CD14-positive monocyte (primary cell): ENCODE measurements around the gene ATL1. TPM values are rescaled to one million over a fixed set of nuclear protein-coding genes. Genes with fewer than 3 reads are reported as not detected.

Source experiments
- DNase-seq, 3 donors: peaks; one replicate each; pipeline ENCODE4 v3.0.0-alpha.2; 2011 to 2022
- H2AFZ ChIP-seq: 2 replicates; pipeline ENCODE4 v1.6.0; 2012; ENCODE audit warnings: mild to moderate bottlenecking, low read depth, low read length, inconsistent platforms; ENCODE audit not compliant: insufficient read depth, poor library complexity, severe bottlenecking
- H3K27ac ChIP-seq, 2 donors: 1 replicate in 1 of 2; 2 replicates in 1 of 2; pipeline ENCODE4 v1.5.1; 2012 to 2013; ENCODE audit warnings: low read length in 2 of 2, control low read depth in 1 of 2, inconsistent platforms in 1 of 2, low read depth in 1 of 2, mild to moderate bottlenecking in 1 of 2
- H3K27me3 ChIP-seq, 2 donors: one replicate each; pipeline versions ENCODE4 v1.6.0 to v1.6.1; 2011 to 2013; ENCODE audit warnings: low read length in 2 of 2; ENCODE audit not compliant: control insufficient read depth in 2 of 2, insufficient read depth in 2 of 2
- H3K36me3 ChIP-seq, 2 donors: replicated peaks in 1 of 2; 1 replicate in 1 of 2; 2 replicates in 1 of 2; pipeline versions ENCODE4 v1.5.1 to v1.6.1; 2012 to 2013; ENCODE audit warnings: low read length in 2 of 2, control low read depth in 1 of 2, inconsistent platforms in 1 of 2, mild to moderate bottlenecking in 1 of 2; ENCODE audit not compliant: insufficient read depth in 2 of 2, control insufficient read depth in 1 of 2
- H3K4me1 ChIP-seq, 2 donors: 1 replicate in 1 of 2; 2 replicates in 1 of 2; pipeline versions ENCODE4 v1.5.1 to v1.6.1; 2012 to 2013; ENCODE audit warnings: low read length in 2 of 2, control low read depth in 1 of 2, inconsistent platforms in 1 of 2, mild to moderate bottlenecking in 1 of 2, moderate library complexity in 1 of 2; ENCODE audit not compliant: insufficient read depth in 2 of 2, control insufficient read depth in 1 of 2
- H3K4me2 ChIP-seq: replicated peaks from 2 replicates; pipeline ENCODE3; 2012; ENCODE audit warnings: low read length, moderate library complexity, mild to moderate bottlenecking; ENCODE audit not compliant: poor library complexity, severe bottlenecking; ENCODE audit errors: extremely low read depth
- H3K4me3 ChIP-seq, 3 experiments: fragments of 200-600 bp in 1 of 3; sonication (generic) in 1 of 3; replicated peaks in 1 of 3; 1 replicate in 2 of 3; 2 replicates in 1 of 3; pipeline ENCODE4 v1.5.1; 2011 to 2013; ENCODE audit warnings: low read length in 3 of 3, mild to moderate bottlenecking in 3 of 3, control low read depth in 2 of 3, low read depth in 2 of 3, inconsistent platforms in 1 of 3, moderate library complexity in 1 of 3
- H3K79me2 ChIP-seq: 2 replicates; pipeline ENCODE4 v1.6.0; 2012; ENCODE audit warnings: mild to moderate bottlenecking, control low read depth, inconsistent platforms, low read length, moderate library complexity; ENCODE audit not compliant: insufficient read depth
- H3K9ac ChIP-seq: 2 replicates; pipeline ENCODE4 v1.6.0; 2017; ENCODE audit warnings: low read length, mild to moderate bottlenecking; ENCODE audit not compliant: insufficient read depth, poor library complexity, severe bottlenecking
- H3K9me3 ChIP-seq, 2 donors: replicated peaks in 1 of 2; 1 replicate in 1 of 2; 2 replicates in 1 of 2; pipeline versions ENCODE4 v1.5.1 to v1.6.1; 2012 to 2013; ENCODE audit warnings: low read length in 2 of 2, control low read depth in 1 of 2; ENCODE audit not compliant: control insufficient read depth in 1 of 2, insufficient read depth in 1 of 2
- H4K20me1 ChIP-seq: 2 replicates; pipeline ENCODE4 v1.6.0; 2012; ENCODE audit warnings: mild to moderate bottlenecking, low read length, control low read depth, moderate library complexity; ENCODE audit not compliant: insufficient read depth
- H3K27ac Mint-ChIP-seq, 7 donors: one replicate each; pipeline ENCODE4 v1.8.0; 2020; ENCODE audit warnings: mild to moderate bottlenecking in 7 of 7, mixed read lengths in 7 of 7, moderate library complexity in 6 of 7, inconsistent platforms in 2 of 7
- H3K27me3 Mint-ChIP-seq, 3 donors: one replicate each; pipeline ENCODE4 v1.8.0; 2021 to 2022; ENCODE audit warnings: low read depth in 3 of 3, mild to moderate bottlenecking in 3 of 3, mixed read lengths in 3 of 3, moderate library complexity in 3 of 3, inconsistent platforms in 1 of 3
- H3K36me3 Mint-ChIP-seq, 2 donors: one replicate each; pipeline ENCODE4 v1.8.0; 2020; ENCODE audit warnings: mixed read lengths in 2 of 2, inconsistent platforms in 1 of 2, mild to moderate bottlenecking in 1 of 2
- H3K4me1 Mint-ChIP-seq: one replicate; pipeline ENCODE4 v1.8.0; 2020; ENCODE audit warnings: mild to moderate bottlenecking, mixed read lengths
- H3K4me3 Mint-ChIP-seq, 2 donors: one replicate each; pipeline ENCODE4 v1.8.0; 2020; ENCODE audit warnings: mild to moderate bottlenecking in 2 of 2, mixed read lengths in 2 of 2, moderate library complexity in 1 of 2
- H3K9me3 Mint-ChIP-seq, 7 donors: one replicate each; pipeline ENCODE4 v1.8.0; 2020 to 2022; ENCODE audit warnings: mixed read lengths in 7 of 7, mild to moderate bottlenecking in 6 of 7, moderate library complexity in 6 of 7, inconsistent platforms in 2 of 7
- WGBS: methylation state at CpG from one replicate; pipeline ENCODE4 v1.1.5; 2013; ENCODE audit warnings: missing lambda C conversion rate; ENCODE audit not compliant: insufficient coverage; 5-methylcytosine and 5-hydroxymethylcytosine counted together
- intact Hi-C, 2 donors: fragments of 100-400 bp; cut with micrococcal nuclease; formaldehyde crosslinking; loops; one replicate each; pipeline versions ENCODE4 v1.15.0 to v1.15.1; 2023
- polyA plus RNA-seq, 3 donors: library from polyadenylated mRNA; depleted of rRNA in 1 of 3; unstranded in 2 of 3; stranded (reverse) in 1 of 3; fragments of 300-500 nt in 2 of 3; fragments of >200 nt in 1 of 3; fragmentation: Illumina TruSeq in 2 of 3; gene quantifications; 1 replicate in 2 of 3; 2 replicates in 1 of 3; pipeline ENCODE4 v1.2.3, GENCODE V29; 2012 to 2021
- TF ChIP-seq, protein P1 (sequence below): fragments of 200-600 bp; IDR thresholded peaks from one replicate; pipeline ENCODE4 v1.8.0; 2022; ENCODE audit warnings: antibody characterized with exemption, mild to moderate bottlenecking

Gene ATL1
- polyA plus RNA-seq, 3 donors = 0.36 to 1.1 (median 0.99) TPM

DNA sequence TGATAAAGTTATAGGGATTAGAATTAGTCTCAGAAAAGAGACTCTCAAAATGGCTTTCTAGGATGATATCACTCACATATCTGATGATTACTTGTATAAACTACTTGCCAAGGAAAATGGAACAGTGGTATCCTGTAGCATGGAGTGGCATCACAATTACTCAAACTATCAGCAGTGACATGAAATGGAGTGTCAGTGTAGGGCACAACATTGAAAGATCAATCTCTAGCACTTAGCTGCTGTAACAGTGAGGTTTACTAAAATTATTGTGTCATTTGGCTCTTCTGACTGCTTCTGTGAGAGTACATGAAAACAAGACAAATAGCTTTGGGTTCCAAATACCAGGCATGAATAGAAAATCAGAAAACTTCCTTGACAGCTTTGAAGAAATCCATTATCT is 20.9 kb upstream of the ATL1 start:
- no peak overlapping the region for H3K4me3 ChIP-seq
- TF ChIP-seq, protein P1, sequence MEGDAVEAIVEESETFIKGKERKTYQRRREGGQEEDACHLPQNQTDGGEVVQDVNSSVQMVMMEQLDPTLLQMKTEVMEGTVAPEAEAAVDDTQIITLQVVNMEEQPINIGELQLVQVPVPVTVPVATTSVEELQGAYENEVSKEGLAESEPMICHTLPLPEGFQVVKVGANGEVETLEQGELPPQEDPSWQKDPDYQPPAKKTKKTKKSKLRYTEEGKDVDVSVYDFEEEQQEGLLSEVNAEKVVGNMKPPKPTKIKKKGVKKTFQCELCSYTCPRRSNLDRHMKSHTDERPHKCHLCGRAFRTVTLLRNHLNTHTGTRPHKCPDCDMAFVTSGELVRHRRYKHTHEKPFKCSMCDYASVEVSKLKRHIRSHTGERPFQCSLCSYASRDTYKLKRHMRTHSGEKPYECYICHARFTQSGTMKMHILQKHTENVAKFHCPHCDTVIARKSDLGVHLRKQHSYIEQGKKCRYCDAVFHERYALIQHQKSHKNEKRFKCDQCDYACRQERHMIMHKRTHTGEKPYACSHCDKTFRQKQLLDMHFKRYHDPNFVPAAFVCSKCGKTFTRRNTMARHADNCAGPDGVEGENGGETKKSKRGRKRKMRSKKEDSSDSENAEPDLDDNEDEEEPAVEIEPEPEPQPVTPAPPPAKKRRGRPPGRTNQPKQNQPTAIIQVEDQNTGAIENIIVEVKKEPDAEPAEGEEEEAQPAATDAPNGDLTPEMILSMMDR = no peak
- no peaks in the 10 kb centered on the region for H3K9me3 ChIP-seq
- H3K4me1 Mint-ChIP-seq = peaks cover 7% of the 10 kb centered on the region
- no peaks in the 10 kb centered on the region for H4K20me1 ChIP-seq
- peaks cover 0 to 13% (median 0%) of the 10 kb centered on the region in 7 donors for H3K9me3 Mint-ChIP-seq
- no peak overlapping the region for H3K4me3 Mint-ChIP-seq
- peaks cover 0 to 1% of the 10 kb centered on the region in 2 donors for H3K36me3 Mint-ChIP-seq
- no peak overlapping the region for H3K4me2 ChIP-seq
- no peaks in the 10 kb centered on the region for H3K36me3 ChIP-seq
- H3K27ac Mint-ChIP-seq = no peak overlapping the region
- no peak overlapping the region for H2AFZ ChIP-seq
- DNase-seq = no peak
- H3K79me2 ChIP-seq = no peaks in the 10 kb centered on the region
- intact Hi-C loops = loop anchor here in 1 of 2 donors (10.0 kb wide), 2 partner anchors 236 to 304 kb away; partner anchors contain the start of gene SOS2
- no peaks in the 10 kb centered on the region for H3K4me1 ChIP-seq
- no peak overlapping the region for H3K9ac ChIP-seq
- peaks cover 0 to 4% (median 0%) of the 10 kb centered on the region in 3 donors for H3K27me3 Mint-ChIP-seq
- H3K27ac ChIP-seq = no peak overlapping the region
- H3K27me3 ChIP-seq = no peaks in the 10 kb centered on the region

DNA sequence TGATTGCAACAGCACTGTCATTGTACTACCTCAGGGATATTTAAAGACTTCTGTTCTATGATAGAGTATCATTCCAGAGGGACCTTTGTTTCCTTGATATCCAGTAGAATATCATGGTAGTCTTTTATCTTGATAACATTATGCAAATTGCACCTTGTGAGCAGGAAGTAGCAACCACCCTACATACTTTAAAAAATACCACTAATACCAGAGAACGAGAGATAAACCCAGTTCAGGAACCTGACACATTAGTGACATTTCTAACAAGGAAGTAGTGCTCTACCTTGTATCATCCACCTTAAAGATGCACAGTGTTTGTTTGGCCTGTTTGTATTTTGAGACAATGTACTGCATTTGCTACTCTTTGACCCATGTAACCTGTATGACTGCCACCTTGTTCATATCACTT is 18.8 kb upstream of the ATL1 start:
- no peak overlapping the region for H3K27ac Mint-ChIP-seq
- Histone ChIP-seq H3K4me2 (no peak overlapping the region), H2AFZ (no peak overlapping the region), H3K27me3 (no peaks in the 10 kb centered on the region), H3K9me3 (no peaks in the 10 kb centered on the region), H3K27ac (no peak overlapping the region), H3K4me3 (no peak overlapping the region), H3K4me1 (no peaks in the 10 kb centered on the region), H3K9ac (no peak overlapping the region), H3K79me2 (no peaks in the 10 kb centered on the region), H3K36me3 (no peaks in the 10 kb centered on the region), H4K20me1 (no peaks in the 10 kb centered on the region)
- no peak overlapping the region for H3K4me3 Mint-ChIP-seq
- H3K4me1 Mint-ChIP-seq = peaks cover 6% of the 10 kb centered on the region
- no peak for DNase-seq
- TF ChIP-seq, protein P1 = no peak
- intact Hi-C loops = no loop called here
- H3K9me3 Mint-ChIP-seq = peaks cover 0 to 8% (median 0%) of the 10 kb centered on the region in 7 donors
- no peaks in the 10 kb centered on the region for H3K36me3 Mint-ChIP-seq
- WGBS = no CpG with 5 or more reads among the region's 1 CpG
- peaks cover 0 to 3% (median 2%) of the 10 kb centered on the region in 3 donors for H3K27me3 Mint-ChIP-seq
